Measurements from ENCODE around the gene XG.
A peak's percentile ranks its signal among the peaks of the same experiment; 100 is the strongest.
"Not testable (repeated sequence)": the region's sequence is repeated elsewhere in the genome, so short reads cannot be mapped to it uniquely, and the experiment has no call there.

Gene XG

DNA sequence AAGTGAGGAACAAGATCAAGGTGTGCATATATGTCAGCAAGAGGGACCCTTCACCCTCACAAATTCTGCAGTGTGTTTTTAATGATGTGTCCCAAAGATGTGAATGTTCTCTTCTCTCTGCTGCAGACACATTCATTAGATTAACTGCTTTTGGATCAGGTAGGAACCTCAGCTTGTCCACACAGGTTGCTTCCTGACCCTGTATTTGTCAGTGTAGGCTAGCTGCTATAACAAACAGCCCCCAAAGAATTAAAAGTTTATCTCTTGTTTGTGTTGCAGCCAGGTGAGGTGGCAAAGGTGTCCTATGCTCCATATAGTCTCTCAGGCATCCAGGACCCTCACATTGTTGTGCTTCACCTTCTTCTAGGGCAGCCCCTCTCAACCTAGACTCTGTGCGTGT is 17.8 kb downstream of the XG start:
- H3K4me3 ChIP-seq (ENCODE audit: low read length), result no peak overlapping the region
- DNase-seq (ENCODE audit: low read depth, low spot score), result no peak

DNA sequence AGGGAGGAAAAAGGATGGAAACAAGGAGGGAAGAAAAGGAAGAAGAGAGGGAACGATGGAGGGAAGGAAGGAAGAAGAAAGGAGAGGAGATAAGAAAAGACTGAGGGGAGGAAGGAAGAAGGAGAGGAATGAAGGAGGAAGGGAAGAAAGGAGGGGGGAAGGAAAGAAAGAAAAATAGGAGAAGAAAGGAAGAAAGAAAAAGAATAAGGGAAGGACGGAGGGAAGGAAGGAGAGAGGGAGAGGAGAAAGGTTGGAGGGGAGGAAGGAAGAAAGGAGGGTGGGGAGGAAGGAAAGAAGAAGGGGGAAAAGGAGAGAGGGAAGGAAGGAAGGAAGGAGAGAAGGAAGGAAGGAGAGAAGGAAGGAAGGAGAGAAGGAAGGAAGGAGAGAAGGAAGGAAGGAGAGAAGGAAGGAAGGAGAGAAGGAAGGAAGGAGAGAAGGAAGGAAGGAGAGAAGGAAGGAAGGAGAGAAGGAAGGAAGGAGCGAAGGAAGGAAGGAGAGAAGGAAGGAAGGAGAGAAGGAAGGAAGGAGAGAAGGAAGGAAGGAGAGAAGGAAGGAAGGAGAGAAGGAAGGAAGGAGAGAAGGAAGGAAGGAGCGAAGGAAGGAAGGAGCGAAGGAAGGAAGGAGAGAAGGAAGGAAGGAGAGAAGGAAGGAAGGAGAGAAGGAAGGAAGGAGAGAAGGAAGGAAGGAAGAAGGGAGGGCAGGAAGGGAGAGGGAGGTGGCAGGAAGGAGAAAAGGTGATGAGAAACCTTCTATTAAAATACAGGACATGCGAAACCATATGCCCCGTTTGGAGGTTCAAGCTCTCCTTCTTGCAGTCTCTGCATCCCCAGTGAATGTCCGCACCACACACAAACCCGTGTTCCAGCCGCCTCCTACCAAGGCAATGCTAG is 21.6 kb downstream of the XG start:
- H3K4me3 ChIP-seq (ENCODE audit: low read length); DNase-seq (ENCODE audit: low read depth, low spot score): not testable (repeated sequence)

DNA sequence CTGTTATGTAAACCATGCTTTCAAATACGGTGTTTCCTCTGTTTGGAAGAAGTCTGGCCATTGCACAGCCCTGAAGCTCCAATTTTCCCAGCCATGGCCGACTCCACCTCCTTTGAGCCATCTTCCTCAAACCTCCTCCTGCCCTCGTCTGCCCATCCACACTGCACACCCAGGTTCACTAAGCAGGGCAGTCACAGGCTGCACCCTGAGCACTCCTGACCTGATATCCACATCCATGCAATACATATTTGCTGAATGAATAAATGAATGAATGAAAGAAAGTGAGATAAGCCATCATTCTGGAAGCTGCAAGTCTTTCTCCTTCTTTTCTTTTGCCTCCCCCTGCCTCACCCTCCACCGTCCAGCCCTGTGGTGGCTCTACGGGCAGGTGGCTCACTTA is 22.2 kb downstream of the XG start:
- no peak overlapping the region for H3K4me3 ChIP-seq (ENCODE audit: low read length)
- DNase-seq (ENCODE audit: low read depth, low spot score), result no peak

DNA sequence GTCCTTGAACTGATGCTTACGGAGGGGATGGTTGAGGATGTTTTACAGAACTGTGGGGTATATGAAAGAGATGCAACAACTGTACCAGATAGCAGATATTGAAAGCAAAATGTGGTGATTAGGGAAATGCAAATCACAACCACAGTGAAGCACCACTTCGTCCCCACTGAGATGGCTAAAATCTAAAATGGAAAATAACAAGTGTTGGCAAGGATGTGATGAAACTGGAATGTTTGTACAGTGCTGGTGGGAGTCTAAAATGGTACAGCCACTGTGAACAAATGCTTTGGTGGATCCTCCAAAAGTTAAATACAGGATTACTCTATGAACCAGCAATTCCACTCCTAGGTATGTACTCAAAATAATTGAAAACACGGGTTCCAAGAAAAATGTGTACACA is 22.9 kb downstream of the XG start:
- no peak overlapping the region for H3K4me3 ChIP-seq (ENCODE audit: low read length)
- no peak for DNase-seq (ENCODE audit: low read depth, low spot score)

DNA sequence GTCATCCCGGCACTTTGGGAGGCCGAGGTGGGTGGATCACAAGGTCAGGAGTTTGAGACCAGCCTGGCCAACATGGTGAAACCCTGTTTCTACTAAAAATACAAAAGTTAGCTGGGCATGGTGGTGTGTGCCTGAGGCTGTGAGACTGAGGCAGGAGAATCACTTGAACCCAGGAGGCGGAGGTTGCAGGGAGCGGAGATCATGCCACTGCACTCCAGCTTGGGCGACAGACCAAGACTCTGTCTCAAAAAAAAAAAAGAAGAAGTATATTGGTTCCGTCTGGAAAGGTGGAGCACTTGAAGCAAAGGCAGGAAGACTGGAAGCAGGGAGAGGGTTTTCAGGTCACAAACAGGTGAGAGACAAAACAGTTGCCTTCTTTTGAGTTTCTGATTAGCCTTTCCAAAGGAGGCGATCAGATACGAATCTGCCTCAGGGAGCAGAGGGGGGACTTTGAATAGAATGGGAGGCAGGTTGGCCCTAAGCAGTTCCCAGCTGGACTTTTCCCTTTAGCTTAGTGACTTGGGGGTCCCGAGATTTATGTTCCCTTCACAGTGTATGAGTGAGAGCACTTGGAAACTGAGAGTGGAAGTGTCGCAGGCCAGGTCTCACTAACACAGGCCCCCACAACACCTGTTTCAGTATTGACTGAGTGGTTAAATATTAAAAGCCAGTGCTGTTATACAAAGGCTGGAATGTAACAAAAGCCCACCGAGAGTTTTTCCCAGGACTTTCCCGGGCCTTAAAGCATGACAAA is 28.8 kb downstream of the XG start:
- H3K4me3 ChIP-seq (ENCODE audit: low read length); DNase-seq (ENCODE audit: low read depth, low spot score): not testable (repeated sequence)

DNA sequence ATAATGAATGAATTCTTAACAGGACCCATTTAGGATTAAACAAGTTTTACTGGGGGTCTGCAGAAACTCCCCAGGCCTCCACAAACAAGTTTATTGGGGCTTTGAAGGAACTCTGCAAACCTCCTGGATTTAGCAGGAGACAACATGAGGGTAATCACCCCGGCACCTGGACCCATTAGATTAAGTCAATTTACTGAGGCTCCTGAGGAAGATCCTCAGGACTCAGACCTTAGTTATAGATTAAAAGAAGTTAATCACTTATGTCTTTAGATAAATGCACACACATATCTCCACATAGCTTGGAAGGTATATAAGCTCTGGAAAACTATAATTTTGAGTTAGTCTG is 29.4 kb downstream of the XG start:
- no peak for DNase-seq (ENCODE audit: low read depth, low spot score)
- H3K4me3 ChIP-seq (ENCODE audit: low read length), result no peak overlapping the region

DNA sequence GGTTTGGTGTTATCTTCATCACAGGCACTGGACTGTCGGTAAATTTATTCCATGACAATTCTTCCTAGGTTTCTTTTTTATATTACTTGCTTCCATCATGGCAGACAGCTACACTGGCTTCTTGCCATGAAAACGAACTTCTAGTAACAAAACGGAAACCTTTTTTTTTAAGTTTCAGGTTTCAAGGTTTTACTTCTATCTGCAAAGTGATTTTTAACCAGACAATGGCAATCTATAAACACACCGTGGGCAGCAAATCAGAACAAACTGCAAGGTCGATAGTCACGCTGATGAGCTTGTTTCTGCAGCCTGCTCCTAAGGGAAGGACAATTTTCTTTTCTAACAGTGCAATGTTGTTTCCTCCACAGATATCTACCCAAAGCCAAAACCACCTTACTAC is 29.9 kb downstream of the XG start:
- peak overlapping the region; percentile 16 for H3K4me3 ChIP-seq (ENCODE audit: low read length)
- DNase-seq (ENCODE audit: low read depth, low spot score), result peak; percentile 19

DNA sequence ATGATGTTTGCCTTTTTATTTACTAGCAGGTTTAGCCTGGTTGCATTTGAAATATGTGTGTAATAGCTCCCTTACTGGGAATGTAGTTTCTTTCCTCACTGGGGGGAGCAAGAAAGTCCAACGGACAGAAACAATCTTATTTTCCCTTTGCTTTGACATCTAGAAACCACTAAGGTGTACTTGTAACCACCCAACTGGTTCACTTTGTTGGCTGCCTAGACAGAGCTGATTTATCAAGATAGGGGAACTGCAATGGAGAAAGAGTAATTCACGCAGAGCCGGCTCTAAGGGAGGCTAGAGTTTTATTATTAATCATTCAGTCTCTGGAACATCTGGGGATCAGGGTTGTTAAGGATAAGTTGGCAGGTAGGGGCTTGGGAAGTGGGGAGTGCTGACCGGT is 30.3 kb downstream of the XG start:
- peak; percentile 11 for DNase-seq (ENCODE audit: low read depth, low spot score)
- H3K4me3 ChIP-seq (ENCODE audit: low read length), result no peak overlapping the region

DNA sequence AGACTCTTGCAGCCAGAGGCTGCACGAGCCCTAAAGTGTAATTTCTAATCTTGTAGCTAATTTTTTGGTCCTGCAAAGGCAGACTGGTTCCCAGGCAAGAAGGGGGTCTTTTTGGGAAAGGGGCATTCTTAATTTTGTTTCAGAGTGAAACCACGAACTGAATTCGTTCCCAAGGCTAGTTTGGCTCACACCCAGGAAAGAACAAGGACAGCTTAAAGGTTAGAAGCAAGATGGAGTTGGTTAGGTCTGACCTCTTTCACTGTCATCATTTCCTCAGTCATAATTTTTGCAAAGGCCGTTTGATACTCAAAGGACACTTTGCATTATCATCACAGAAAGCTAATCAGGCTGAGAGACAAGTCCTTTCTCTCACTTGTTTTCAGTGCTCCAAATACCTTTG is 30.9 kb downstream of the XG start:
- DNase-seq (ENCODE audit: low read depth, low spot score), result no peak
- no peak overlapping the region for H3K4me3 ChIP-seq (ENCODE audit: low read length)

DNA sequence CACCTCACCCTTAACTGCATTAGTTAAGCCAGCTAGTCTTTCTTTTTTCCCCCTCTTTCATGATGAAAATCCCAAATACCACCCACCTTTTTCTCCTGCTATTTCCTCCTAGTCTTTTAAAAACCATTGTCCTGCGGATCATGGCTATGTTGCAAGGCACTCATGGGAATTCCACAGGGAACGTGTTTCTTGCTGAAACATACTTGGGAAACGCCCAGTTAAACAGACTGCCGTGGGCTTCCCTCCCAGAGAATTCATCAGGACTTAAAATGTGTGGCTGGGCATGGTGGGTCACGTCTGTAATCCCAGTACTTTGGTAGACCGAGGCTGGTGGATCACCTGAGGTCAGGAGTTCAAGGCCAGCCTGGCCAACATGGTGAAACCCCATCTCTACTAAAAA is 32.2 kb downstream of the XG start:
- DNase-seq (ENCODE audit: low read depth, low spot score), result no peak
- no peak overlapping the region for H3K4me3 ChIP-seq (ENCODE audit: low read length)

DNA sequence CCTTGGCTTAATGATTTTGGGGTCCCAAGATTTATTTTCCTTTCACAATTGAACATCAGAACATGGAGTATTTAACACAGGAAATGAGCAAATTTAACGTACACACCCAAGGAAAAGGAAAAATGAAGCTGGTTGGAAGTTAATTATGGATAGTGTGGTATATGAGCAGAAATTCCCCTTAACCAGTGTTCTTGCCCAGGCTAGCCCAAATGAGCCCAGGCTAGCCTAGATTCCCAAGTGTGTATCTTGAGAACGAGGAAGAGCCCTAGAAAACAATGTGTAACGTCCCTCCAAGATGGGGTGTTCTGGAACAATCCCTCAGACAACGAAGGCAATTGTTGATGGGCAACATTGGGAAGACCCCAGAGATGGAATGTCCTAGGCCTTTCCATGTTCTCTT is 33.7 kb downstream of the XG start:
- no peak for DNase-seq (ENCODE audit: low read depth, low spot score)
- H3K4me3 ChIP-seq (ENCODE audit: low read length), result no peak overlapping the region

DNA sequence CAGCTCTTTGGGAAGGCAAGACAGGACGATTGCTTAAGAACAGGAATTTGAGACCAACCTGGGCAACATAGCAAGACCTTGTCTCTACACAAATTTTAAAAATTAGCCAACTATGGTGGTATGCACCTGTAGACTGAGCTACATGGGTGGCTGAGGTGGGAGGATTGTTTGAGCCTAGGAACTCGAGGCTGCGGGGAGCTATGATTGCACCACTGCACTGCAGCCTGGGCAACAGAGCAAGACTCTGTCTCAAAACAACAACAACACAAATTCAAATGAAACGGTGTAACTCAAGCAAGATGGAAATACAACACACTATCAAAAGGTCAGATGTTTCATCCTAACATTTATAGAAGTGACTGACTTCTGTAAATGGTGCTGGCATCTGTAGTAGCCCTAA is 37.1 kb downstream of the XG start:
- H3K4me3 ChIP-seq (ENCODE audit: low read length), result no peak overlapping the region
- DNase-seq (ENCODE audit: low read depth, low spot score), result no peak

DNA sequence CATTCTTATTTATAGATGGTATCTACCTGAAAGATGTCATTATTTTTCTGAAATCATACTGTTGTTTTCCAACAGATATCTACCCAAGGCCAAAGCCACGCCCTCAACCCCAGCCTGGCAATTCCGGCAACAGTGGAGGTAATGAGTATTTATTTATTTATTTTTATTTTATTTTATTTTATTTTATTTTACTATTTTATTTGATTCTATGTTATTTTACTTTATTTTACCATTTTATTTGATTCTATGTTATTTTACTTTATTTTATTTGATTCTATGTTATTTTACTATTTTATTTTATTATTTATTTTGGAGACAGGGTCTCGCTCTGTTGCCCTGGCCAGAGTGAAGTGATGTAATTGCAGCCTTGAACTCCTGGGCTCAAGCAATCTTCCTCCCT is 37.7 kb downstream of the XG start:
- no peak overlapping the region for H3K4me3 ChIP-seq (ENCODE audit: low read length)
- DNase-seq (ENCODE audit: low read depth, low spot score), result no peak

DNA sequence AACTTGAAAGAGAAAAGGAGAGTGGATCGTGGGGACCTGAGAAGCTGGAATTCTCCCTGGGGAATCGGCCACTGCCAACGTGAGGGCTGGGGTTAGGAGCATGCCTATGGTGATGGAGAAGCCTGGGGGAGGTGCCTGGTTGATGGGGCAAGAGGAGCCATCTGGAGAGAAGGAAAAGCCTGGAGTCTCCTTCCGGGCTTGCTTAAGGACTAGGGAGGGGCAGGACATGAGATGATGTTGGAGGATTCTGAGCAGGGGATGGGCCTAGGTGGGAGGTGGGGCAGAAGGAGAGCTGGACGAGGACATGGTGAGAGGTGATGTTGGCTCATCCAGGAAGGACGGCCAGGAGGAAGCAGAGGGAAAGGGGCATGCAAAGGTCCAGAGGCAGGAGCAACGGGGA is 41.9 kb downstream of the XG start:
- H3K4me3 ChIP-seq (ENCODE audit: low read length), result no peak overlapping the region
- DNase-seq (ENCODE audit: low read depth, low spot score), result no peak

DNA sequence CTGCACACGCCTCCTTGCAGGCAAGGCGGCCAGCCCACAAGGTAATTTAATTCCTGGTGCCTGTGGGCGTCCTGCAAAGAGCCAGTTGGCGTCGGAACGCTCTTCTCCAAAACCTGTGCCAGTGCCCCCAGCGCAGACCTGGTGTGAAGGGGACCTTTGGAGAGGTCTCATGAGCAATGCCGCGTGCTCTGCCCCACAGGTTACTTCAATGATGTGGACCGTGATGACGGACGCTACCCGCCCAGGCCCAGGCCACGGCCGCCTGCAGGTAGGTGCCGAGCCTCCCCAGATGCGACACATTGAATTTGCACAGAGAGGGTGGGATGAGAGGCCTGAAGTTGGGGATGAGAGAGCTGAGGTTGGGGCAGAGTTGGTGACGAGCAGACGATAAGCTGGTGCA is 42.5 kb downstream of the XG start:
- no peak overlapping the region for H3K4me3 ChIP-seq (ENCODE audit: low read length)
- no peak for DNase-seq (ENCODE audit: low read depth, low spot score)

DNA sequence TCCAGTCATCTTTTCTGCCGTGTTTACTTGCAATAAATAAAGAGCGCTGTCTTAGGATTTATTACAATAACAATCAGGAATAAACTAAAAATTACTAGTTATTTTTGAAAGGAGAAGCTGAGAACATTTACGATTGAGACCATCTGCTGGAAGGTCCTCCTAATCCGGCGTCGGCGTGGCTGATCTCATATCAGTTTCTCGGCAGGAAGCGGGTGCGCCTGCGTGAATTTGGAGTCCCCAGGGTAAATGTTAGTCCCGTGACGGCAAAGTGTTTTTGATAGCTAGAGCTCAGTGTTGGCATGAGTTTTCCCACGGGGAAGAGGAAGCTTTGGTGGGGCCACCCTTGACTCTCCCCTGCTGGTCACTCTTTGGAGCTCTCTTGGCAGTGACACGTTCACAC is 45.0 kb downstream of the XG start:
- not testable (repeated sequence) for H3K4me3 ChIP-seq (ENCODE audit: low read length); DNase-seq (ENCODE audit: low read depth, low spot score)

DNA sequence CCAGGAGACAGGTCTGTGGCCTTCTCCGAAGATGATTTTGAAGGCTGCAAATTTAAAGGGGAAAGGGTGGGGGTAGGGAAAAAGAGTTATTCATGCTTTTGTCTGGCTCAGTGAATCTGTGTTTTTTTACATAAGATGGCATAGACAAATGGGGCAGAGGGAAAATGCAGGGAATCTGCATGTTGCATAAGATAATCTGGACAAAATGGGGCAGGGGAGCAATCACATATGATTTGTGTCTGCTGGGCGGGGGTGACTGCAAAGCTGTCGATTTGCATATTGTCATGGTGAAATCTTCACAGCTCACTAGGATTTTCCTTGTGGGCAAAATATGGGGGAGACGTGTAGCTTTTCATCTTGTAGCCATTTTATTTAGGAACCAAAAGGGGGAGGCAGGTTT is 47.5 kb downstream of the XG start:
- no peak for DNase-seq (ENCODE audit: low read depth, low spot score)
- no peak overlapping the region for H3K4me3 ChIP-seq (ENCODE audit: low read length)

DNA sequence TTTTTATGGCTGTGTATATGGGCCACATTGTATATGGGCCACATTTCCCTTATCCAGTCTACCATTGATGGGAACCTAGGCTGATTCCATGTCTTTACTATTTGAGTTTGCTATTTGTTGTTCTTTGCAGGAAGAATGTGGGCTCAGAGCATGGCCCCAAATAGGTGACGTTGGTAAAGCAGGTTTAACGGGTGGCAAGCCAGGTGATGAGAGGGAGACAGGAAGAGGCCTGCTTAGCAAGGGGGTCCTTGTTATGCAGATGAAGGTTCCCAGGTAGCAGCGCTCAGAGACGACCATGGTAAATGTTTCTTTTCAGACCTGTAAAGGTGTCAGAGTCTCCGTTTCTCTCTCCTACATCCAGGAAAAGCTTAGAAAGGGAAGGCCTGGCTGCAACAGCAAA is 48.1 kb downstream of the XG start:
- not testable (repeated sequence) for H3K4me3 ChIP-seq (ENCODE audit: low read length); DNase-seq (ENCODE audit: low read depth, low spot score)

DNA sequence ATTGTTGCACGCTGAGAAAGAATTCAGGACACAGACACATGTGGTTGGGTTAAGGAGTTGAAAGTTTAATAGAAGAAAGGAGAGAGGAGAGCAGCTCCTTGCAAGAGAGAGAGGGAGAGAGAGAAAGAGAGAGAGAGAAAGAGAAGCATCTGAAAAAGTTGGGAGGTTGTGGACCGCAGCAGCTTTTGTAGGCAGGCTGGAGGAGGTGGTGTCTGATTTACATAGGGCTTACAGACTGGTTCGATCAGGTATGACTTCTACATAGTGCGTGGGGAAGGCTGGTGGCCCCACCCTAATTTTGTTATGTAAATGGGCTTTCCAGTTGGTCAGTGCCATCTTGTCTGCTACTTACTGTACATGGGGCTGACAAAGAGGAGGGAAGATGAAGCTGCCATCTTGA is 49.4 kb downstream of the XG start:
- no peak for DNase-seq (ENCODE audit: low read depth, low spot score)
- no peak overlapping the region for H3K4me3 ChIP-seq (ENCODE audit: low read length)

DNA sequence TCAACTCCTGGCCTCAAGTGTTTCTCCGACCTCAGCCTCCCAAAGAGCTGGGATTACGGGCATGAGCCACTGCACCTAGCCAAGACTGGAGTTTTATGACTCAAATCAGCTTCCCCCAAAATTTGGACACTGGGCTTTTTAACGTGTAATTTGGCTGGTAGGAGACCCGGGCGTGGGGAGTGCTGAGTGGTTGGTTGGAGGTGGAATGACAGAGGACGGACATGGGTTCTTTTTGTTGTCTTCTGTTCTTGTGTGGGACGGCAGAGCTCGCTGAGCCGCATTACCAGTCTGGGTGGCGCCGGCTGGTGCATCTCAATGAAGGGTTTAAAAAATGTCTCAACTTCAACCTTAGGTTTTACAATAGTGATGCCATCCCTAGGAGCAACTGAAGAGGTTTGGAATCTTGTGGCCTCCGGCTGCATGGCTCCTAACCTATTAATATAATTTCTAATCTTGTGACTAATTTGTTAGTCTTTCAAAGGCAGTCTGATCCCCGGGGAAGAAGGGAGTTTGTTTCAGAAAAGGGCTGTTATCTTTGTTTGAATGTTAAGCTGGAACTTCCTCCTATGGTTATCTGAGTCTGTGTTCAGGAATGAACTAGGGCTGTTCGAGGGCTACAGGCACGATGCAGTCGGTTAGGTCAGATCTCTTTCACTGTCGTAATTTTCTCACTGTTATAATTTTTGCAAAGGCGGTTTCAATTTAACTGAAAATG is 50.7 kb downstream of the XG start:
- DNase-seq (ENCODE audit: low read depth, low spot score); H3K4me3 ChIP-seq (ENCODE audit: low read length): not testable (repeated sequence)

Data from Jurkat, Clone E6-1 (cell line).